Measurements from ENCODE around the gene OMG. TPM values are rescaled to one million over a fixed set of nuclear protein-coding genes. Genes with fewer than 3 reads are reported as not detected.
"Not testable (repeated sequence)": the region's sequence is repeated elsewhere in the genome, so short reads cannot be mapped to it uniquely, and the experiment has no call there.

Gene OMG
- polyA plus RNA-seq, 4 donors, result 0.11 to 0.69 (median 0.33) TPM; not detected in 1

- DNase-seq (ENCODE audit: low read depth in 4 of 4, low spot score in 2 of 4), result no peak
Measured at GRCh38 chr17:31309556-31309955, 12.5 kb upstream of the OMG start.

- DNase-seq (ENCODE audit: low read depth in 4 of 4, low spot score in 2 of 4), result no peak
Measured at GRCh38 chr17:31308372-31309334, 11.6 kb upstream of the OMG start.

DNA sequence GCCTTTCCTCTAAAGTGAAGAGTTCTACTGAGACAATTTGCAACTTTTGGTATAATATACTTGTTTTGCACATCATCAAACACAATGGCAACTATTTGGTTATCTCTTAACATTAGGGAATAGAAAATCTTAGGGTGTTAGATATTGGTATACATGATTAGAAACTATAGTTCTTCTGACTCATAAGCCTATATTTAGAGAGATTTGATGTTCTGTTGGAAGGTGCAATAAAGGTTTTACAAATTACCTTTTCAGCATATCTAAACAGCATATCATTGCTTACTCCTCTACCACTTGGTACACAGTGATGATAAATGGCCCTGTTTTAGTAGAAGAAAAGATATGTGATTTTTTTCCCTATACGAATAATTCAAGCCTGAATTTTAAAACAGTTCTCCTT is 10.6 kb upstream of the OMG start:
- DNase-seq (ENCODE audit: low read depth in 4 of 4, low spot score in 2 of 4), result no peak

DNA sequence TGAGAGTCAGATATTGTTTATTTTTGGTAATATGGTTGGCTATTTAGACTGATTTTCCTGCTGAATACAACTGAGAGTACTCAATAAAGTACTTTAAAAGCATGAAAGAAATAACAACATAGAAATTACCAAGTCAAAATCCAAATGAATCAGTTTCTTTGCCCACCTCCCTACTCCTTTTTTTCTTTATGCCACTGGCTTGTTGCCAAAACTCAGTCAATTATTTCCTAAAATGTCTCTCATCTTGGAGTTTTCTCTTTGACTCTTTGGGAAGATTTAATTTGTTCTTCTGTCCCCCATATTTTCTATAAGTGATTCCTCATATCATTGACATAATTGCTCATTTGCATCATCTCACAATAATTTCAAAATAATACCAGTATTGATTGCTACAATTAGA is 2.6 kb upstream of the OMG start:
- no peak for DNase-seq (ENCODE audit: low read depth in 4 of 4, low spot score in 2 of 4)

GRCh38 chr17:31296142-31296541 is 897 bp downstream of the OMG start:
- no peak for DNase-seq (ENCODE audit: low read depth in 4 of 4, low spot score in 2 of 4)

- no peak for DNase-seq (ENCODE audit: low read depth in 4 of 4, low spot score in 2 of 4)
Measured at GRCh38 chr17:31295489-31295871, 1.6 kb downstream of the OMG start.

DNA sequence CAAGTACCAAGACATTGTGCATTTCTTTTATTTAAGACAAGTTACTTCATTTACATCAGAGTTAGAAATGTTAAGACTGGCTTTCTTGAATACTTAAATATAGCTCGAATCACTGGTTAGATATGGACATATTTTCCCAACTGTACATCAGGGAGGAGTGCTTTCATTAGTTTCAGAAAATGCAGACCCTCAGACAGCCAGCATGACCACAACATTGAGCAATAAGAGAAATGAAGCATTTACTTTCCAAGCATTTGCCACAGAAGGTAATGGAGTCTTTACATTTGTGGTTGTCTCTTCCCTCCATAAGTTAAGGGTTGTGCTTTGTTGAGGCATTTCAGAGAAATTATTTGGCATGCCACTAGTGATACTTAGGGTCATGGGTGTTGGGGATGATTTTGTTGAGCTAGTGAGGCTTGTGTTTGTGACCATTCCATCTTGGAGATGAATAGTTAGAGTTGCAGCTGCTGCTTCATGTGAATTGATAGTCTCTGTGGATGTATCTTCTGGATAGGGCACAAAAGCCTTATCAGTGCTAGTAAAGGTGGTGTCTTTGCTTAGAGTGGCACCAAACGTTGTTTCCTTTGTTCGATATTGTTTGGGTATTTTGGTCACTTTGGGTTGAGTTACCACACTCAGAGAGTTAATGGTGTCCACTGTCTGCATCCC is 2.1 kb downstream of the OMG start:
- no peak for DNase-seq (ENCODE audit: low read depth in 4 of 4, low spot score in 2 of 4)

- no peak for DNase-seq (ENCODE audit: low read depth in 4 of 4, low spot score in 2 of 4)
Measured at GRCh38 chr17:31294231-31294630, 2.8 kb downstream of the OMG start.

GRCh38 chr17:31293581-31293980 is 3.5 kb downstream of the OMG start:
- no peak for DNase-seq (ENCODE audit: low read depth in 4 of 4, low spot score in 2 of 4)

DNA sequence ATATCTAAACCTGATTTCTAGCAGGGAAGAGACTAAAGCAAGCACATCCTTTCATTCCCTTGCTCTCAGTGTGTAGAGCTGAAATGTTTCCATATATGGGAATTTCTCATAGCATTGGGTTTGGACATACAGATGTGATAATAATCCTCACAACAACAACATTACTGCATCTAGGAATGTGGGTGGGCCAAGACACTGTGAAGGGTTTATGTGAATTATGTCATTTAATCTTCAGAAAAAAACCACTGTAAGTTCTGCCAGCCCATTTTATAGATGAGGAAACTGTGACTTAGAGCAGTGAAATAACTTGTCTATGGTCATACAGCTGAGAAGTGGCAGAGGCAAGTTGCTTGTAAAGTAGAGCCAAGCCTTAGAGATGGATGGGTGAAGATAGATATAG is 5.2 kb downstream of the OMG start:
- DNase-seq (ENCODE audit: low read depth in 4 of 4, low spot score in 2 of 4), result no peak

DNA sequence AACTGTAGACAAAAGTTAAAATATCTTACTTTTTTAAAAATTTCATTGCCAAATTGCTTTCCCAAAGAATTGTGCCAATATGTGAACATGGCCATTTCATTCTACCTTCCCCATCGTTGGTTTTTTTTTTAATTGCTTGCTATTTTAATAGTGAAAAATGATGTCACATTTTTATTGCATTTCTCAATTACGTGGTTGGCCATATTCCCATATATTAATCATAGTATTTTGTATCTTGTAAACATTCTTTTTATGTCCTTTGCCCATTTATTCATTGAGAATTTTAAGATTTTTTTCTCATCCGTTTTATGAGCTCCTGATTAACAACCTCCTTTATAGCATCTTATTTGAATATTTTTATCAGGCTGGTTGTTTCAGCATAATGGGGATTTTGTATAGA is 7.2 kb downstream of the OMG start:
- no peak for DNase-seq (ENCODE audit: low read depth in 4 of 4, low spot score in 2 of 4)

DNA sequence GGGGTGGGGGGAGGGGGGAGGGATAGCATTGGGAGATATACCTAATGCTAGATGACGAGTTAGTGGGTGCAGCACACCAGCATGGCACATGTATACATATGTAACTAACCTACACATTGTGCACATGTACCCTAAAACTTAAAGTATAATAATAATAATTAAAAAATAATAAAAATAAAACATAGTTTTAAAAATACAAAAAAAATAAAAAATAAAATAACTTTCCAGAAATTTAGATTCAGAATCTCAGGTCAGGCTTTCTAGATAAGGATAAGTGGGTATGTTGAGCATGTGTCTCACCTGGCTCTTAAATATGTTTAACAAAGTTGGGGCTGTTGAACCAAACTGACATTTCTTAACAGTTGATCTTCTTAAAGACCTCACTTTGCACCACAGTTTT is 9.1 kb downstream of the OMG start:
- not testable (repeated sequence) for DNase-seq (ENCODE audit: low read depth in 4 of 4, low spot score in 2 of 4)

- DNase-seq (ENCODE audit: low read depth in 4 of 4, low spot score in 2 of 4), result no peak
Measured at GRCh38 chr17:31286587-31286986, 10.5 kb downstream of the OMG start.

DNA sequence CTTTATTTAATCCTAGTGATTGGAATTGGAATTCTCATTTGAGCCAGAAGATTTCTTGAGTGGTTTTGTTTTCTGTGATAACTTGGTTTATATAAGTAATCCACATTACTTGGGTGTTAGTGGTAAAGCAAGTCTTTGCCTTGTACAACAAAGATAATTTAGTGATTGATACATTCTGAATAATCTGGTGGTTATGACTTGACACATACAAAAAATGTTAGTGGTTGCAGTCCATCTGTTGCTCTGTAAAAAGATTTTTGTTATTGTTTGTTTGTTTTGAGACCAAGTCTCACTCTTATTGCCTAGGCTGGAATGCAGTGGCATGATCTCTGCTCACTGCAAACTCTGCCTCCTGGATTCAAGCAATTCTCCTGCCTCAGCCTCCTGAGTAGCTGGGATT is 13.2 kb downstream of the OMG start:
- DNase-seq (ENCODE audit: low read depth in 4 of 4, low spot score in 2 of 4), result no peak

DNA sequence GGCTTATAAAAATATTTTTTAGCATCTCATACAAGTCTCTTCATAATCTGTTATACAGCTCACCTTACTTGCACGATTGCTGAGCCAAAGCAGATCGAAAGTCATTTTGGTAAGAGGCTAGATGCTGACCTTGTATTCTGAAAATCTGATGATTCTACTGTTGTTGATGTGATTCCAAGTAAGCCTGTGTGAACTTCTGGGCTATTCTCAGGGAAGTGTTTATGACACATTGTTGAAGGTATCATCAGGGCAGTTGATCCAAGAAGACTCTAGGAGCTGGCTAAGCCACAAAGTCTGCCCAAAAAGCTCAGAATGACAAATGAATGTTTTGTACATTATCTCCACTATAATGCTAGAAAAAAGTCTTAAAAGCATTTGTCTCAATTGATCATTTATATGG is 16.0 kb downstream of the OMG start:
- DNase-seq (ENCODE audit: low read depth in 4 of 4, low spot score in 2 of 4), result no peak

GRCh38 chr17:31279401-31279800 is 17.6 kb downstream of the OMG start:
- no peak for DNase-seq (ENCODE audit: low read depth in 4 of 4, low spot score in 2 of 4)

DNA sequence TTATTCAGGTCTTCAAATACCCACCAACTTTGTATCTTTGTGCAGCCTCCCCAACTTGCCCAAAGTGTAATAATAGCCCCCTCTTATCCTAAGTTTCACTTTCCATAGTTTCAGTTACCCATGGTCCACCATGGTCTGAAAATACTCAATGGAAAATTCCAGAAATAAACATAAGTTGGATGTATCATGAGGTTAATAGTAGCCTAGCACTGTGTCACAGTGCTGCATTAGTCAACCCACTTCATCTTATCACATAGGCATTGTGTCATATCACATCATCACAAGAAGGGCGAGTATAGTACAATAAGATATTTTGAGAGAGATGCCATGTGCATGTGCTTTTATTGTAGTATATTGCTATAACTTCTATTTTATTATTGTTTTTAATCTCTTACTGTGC is 21.9 kb downstream of the OMG start:
- DNase-seq (ENCODE audit: low read depth in 4 of 4, low spot score in 2 of 4), result no peak

DNA sequence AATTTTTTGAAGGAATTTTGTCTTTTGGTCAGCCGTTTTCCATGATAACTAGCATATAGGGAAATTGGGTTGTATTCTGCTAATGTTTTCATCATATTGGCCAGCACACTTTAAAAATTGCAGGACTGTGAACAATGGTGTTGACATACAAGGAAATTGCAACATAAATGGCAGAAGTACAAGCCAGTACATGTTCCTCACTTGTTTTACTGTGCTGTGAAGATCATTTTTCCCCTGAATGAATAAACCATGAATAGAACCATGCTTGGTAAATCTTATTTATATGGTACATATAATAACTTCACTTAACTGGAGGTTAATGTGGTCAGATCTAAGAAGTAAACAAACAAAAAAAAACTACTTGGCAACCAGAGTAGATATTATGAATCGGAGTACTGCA is 22.8 kb downstream of the OMG start:
- no peak for DNase-seq (ENCODE audit: low read depth in 4 of 4, low spot score in 2 of 4)

DNA sequence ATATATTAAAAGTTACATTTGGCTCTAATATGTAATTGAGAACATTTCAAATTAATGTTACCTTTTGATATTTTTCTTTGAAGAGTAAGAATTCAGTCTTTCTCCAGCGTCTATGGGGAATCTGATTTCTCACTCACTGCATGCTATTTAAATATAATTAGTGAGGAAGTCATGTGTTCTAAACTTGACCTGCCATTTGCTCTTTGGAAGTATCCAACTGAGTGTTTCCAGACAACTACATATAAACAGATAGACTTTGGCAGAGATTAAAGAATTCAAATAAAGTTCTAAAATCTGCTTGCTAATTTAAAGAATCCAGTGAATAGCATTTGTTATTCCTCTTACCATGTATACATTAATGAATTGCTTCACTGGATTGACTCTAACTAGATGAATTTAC is 23.5 kb downstream of the OMG start:
- no peak for DNase-seq (ENCODE audit: low read depth in 4 of 4, low spot score in 2 of 4)

- no peak for DNase-seq (ENCODE audit: low read depth in 4 of 4, low spot score in 2 of 4)
Measured at GRCh38 chr17:31272803-31273202, 24.2 kb downstream of the OMG start.

DNA sequence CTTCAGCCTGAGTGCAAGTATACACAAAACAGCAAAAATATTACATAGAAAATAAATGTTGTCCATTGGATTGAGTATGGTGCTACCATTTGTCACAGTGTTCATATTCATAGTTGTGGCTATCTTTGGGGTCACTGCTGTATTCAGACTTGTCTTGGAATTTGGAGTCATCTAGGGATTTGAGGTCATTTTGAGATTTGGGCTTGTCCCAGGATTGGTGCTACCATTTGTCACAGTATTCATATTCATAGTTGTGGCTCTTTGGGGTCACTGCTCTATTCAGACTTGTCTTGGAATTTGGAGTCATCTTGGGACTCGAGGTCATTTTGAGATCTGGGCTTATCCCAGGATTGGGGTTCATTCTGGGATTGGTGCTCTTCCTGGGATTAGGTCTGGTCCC is 24.8 kb downstream of the OMG start:
- DNase-seq (ENCODE audit: low read depth in 4 of 4, low spot score in 2 of 4), result no peak

DNA sequence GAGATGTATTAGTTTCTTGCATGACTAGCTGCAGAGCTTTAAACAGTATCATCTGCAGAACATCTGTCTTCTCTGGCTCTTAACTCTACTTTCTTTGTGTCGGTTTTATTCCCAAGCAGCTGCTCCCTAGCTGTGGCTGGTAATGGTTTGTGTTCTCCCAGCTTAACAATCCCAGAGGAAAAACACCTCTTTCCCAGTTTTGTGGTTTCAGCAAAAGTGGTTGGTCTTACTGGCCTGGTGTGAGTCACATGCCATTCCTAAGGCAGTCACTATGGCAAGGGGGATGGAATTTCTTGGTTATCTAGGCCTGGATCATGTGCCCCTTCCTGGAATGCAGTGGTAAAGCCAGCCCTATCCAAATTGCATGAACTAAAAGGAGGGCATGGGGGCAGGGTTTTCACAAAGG is 27.5 kb downstream of the OMG start:
- no peak for DNase-seq (ENCODE audit: low read depth in 4 of 4, low spot score in 2 of 4)
